IPS-11a (cell line): ENCODE results near the gene E2F6.
"Not testable (repeated sequence)": the region's sequence is repeated elsewhere in the genome, so short reads cannot be mapped to it uniquely, and the experiment has no call there.

ENCODE experiments used
- H3K4me3 ChIP-seq: one replicate; pipeline ENCODE4 v1.5.1; 2013; ENCODE audit warnings: low read depth, low read length, control low read depth

The E2F6 gene

DNA sequence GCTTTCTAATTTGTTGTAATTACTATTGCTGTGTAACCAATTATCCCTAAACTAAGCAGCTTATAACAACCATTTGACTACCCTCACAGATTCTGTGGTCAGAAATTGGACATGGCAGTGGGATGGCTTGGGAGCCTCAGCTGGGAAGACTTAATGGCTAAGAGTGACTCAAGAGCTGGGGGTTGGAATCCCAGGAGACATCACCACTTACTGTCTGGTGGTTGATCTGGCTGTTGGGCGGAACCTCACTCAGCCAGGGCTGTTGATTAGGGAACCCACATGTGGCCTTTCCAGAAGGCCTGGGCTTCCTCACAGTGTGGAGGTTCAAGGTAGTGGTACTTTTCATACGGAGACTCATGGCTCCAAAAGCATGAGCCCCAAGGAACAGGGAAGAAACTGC, 49.8 kb downstream of the E2F6 start:
- no peak overlapping the region for H3K4me3 ChIP-seq

DNA sequence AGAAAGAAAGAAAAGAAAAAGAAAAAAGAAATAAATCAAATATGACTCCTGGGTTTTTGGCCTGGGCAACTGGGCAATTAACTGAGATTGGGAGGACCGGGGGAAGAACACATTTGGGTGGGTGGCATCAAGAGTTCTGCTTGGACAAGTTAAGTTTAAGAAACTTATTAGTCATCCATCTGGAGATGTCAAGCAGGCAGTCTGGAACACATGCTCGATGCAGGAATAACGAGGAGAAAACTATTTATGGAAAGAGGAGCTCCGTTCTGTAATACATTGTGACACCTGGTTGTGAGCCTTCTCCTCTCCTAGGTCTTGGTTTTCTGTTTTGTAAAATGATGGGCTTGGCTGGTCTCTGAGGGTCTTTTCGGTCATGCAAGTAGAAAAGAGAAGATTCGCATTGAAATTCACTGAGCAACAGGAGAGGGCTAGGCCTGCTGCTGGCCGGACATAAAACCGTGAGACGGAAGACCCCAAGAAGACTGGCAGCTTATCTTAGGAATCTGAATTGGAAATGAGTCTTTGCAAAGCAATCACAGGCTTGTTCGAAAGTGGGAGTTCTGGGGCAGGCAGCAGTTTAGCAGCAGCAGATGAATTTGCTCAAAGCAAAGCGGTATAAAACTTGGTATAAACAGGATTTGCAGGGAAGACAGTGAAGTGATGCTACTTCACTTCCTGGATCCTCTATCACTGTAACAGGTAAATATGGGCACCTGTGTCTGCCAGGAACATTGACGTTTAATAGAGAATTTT, 51.4 kb downstream of the E2F6 start:
- H3K4me3 ChIP-seq, result no peak overlapping the region

DNA sequence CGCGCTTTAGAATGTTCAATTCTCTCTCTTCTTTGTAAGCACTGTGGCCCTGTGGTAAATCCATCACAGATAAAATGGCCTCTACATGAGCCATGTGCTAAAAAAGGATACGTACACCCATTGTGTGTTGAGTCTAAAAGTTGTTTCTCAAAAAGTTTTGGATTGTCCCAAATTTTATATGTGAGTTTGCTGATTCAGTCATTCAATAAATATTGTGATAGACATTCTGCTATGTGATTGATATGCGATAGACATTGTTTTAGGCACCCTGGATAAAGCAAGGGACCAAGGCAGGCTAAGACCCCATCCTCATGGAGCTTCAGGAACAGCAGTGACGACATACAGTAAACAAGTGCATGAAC, 53.5 kb downstream of the E2F6 start:
- H3K4me3 ChIP-seq, result no peak overlapping the region

DNA sequence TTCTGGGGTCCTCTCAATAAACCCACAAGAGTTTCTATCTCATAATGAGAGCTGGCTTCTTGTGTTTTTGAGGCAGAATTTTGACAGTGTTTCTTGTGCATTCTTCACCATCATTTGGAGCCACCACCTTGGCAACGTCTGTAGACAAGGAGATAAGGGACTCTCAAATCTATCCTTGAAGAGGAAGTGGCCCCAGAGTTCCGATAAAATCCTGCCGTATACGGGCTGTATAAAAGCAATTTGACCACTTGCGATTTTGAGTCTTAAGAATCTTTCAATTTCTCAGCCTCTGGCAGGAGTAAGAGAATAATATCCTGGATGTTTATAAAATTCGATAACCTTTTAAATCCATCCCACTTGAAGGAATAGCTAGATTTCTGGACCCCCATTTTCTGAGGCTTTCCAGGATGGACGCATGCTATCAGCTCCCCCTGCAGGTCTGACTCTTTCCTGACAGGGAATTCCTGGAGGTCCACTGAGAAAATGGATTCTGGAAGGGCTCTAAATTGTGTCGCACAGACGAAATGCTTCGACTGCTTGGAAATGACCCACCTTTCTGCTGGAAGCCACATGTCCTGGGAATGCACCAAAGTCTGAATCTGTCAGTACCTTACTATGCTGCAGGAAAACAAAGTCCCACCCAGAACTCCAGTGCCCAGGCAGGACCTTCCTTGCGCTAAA, 54.1 kb downstream of the E2F6 start:
- no peak overlapping the region for H3K4me3 ChIP-seq

DNA sequence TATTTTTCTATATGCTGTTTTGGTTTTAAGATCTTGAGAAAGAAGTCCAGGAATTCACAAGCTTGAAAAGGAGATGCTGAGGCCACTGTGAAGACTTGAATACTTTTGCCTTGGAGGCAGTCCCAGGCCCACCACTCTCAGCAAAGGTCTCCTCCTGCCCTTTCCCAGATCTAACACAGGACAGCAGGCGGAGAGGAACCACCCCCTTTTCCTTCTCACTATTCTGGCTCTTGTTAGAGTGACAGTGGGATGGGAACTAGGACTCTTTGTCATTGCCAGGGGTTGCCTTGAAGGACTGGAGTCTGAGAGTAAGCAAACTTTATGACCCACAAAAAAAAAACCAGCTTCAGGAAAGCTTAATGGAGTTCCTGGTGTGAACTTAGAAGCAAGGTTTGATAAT, 54.7 kb downstream of the E2F6 start:
- no peak overlapping the region for H3K4me3 ChIP-seq

DNA sequence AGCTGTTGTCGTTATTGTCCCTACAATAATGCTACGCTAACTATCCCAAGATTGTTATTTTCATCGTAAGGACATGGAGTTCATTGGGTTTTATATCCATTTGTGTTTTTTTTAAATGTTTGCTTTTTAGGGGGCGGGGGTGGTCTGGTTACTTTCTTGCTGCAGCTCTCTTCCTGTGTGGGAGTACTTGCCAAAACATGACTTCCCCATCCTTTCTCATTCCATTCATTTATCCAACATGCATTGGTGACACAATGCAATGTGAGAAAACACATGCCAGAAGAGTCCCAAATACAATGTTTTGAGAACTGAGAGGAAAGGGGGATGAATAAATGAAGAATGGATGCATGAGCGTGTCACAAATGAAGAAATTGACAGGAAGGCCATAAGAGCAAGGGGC, 55.9 kb downstream of the E2F6 start:
- H3K4me3 ChIP-seq, result no peak overlapping the region

- H3K4me3 ChIP-seq, result no peak overlapping the region
Observed at GRCh38 chr2:11409572-11409959, 56.4 kb downstream of the E2F6 start.

DNA sequence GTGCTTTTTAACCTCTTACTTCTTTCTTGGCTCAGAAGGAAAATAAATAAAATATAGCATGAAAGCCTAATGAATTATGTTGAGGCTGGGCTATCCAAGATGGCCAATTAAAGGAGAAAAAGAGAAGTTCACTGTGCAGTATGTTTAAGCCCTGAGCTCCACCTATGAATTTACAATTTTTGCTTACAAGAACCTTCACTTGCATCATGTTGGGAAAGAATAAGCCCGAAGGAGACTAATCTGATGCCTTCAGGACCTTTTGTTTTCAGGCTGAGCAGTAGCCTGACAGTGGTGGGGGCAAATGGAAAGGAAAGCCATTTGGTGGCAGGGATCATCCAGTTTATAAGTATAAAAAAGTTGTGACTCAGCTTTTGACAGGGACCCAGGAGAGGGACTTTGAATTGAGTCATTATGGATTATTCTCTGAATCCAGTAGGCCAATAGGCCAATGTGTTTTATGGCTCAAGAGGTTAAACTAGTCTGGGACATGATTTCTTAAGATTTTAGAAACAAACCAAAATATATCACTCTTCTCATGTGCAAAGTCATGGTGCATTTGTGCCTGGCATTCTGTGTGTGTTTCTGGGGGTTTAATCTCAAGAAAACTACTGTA, 56.9 kb downstream of the E2F6 start:
- no peak overlapping the region for H3K4me3 ChIP-seq

DNA sequence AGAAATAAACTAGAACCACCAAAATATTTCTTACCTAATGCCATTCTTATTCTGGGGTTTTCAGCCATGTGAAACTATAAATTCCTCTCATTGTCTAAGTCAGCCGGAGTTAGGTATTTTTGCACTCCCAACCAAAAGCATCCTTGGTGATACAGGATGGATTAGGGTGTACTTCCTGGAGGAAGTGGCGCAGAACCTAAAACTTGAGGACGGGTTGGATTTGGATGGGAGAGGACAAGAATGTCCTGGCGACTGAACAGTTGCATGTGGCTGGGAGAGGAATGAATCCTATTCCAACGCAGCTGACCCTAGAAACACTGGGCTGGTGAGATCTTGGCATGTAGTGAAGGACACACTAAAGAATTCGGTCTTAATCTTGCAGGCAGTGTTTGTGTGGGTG, 58.5 kb downstream of the E2F6 start:
- H3K4me3 ChIP-seq, result no peak overlapping the region

- no peak overlapping the region for H3K4me3 ChIP-seq
Observed at GRCh38 chr2:11406958-11407381, 59.0 kb downstream of the E2F6 start.

GRCh38 chr2:11406267-11406957, 59.5 kb downstream of the E2F6 start:
- H3K4me3 ChIP-seq, result no peak overlapping the region

DNA sequence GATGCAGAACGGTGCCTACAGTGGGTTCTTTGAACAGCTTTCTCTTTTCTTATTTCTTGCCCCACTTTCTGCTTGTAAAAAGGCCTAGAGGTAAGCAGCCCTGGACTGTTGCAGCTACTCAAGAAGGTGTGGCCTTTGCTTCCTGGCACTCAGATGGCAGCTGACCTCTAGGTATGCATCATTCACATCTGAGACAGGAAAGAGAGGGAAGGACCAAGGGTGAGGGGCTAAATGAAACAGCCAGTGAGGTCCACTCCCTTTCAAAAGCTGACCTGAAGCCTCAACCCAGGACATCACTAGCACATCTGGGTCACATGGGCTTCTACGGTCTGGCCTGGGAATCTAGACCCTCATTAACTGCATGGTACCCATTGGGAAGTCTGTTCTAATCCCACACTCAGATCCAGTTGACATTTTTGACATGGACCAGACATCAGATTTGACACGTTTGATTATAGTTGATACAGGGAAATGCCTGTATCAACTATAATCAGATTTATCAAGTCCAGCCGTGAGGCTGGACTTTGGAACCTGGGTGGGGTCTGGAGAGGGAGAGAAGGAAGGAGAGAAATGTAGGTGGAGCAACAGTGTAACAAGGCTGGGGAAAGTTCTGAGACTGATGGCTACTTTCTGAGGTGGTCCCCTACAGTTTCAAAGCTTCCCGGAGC, 60.2 kb downstream of the E2F6 start:
- no peak overlapping the region for H3K4me3 ChIP-seq

DNA sequence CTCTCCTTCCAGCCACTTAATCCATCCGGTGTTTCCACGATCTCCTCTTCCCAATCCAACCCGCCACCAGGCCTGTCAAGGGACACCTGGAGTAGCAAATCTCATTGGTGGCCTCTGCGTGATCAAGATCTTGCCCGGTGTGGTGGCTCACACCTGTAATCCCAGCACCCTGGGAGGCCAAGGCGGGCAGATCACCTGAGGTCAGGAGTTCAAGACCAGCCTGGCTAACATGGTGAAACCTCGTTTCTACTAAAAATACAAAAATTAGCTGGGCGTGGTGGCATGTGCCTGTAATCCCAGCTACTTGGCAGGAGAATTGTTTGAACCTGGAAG, 60.9 kb downstream of the E2F6 start:
- not testable (repeated sequence) for H3K4me3 ChIP-seq

GRCh38 chr2:11404376-11405073, 61.4 kb downstream of the E2F6 start:
- no peak overlapping the region for H3K4me3 ChIP-seq

DNA sequence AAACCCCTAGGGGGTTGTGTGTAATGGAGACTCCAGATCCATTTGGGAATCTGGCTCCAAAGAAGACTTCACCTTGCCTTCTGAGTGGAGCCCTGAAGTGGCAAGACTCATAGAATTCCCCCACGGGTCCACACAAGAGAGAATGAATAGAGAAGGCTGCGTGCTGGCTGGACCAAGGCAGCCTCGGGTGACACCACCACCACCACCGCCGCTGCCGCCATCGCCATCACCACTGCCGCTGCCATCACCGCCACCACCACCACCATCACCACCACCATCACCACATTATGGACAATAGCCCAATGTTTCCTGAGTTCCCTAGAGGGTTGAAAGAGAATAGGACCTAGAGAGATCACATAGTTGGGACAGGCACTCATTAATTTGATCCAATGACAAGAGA, 63.5 kb downstream of the E2F6 start:
- no peak overlapping the region for H3K4me3 ChIP-seq

- H3K4me3 ChIP-seq, result no peak overlapping the region
Observed at GRCh38 chr2:11399438-11399762, 66.6 kb downstream of the E2F6 start.

GRCh38 chr2:11398750-11399437, 67.1 kb downstream of the E2F6 start:
- no peak overlapping the region for H3K4me3 ChIP-seq

GRCh38 chr2:11397513-11397912, 68.4 kb downstream of the E2F6 start:
- H3K4me3 ChIP-seq, result no peak overlapping the region

DNA sequence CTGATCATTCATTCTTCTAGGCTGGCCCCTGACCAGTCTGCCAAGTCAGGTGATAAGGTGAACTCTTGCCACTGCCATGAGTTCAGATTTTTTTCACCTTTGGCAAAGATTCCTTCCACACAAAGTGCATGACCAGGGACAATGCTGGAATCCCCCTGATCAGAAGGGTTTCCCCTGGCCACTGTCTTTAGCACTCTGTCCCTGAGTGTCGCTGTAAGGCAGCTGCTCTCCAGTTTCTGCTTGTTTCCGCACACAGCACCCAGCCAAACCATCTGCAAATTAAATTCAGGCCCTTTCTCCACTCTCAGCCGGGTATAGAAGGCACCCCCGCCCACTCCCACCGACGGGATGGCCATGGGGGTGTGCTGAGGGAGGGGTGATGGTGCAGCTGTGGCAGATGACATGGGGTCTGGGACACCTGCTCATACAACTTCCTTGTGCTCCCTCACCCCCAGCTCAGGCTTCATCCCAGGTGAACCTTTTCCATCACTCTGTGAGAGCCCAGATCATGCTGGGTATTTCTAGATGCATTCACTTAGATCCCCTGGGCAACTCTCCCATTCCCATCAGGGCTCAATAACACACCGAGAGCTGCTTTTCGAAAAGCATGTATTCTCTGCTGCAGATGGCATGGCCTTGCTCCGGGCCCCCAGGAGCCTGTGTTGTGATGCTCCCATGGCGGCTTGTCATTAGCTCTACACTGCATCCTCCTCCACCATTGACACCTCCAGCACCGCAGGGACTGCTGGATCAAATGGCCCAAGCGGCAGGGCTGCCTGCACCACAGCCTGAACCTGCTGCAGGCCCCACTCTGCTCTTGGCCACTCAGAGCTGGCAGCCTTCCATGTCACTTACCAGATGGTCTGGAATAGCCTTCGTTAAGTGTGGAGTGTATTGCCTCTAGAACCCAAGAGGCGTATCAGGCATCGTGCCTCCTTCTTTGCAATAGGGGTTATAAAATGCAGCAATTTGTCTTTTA, 69.2 kb downstream of the E2F6 start:
- no peak overlapping the region for H3K4me3 ChIP-seq
